Endometrial microvascular endothelial cells (primary cell): ENCODE results near the gene PPP1R8. TPM values are rescaled to one million over a fixed set of nuclear protein-coding genes. Genes with fewer than 3 reads are reported as not detected.
"Not testable (repeated sequence)": the region's sequence is repeated elsewhere in the genome, so short reads cannot be mapped to it uniquely, and the experiment has no call there.

ENCODE experiments used
- in situ Hi-C: cut with HindIII; loops from 2 replicates; pipeline ENCODE4 v1.10.0; 2017; ENCODE audit warnings: low sequenced_read_pairs, low pct_unique_long_range_greater_than_20kb; ENCODE audit errors: inconsistent ontology term
- total RNA-seq: library from RNA; depleted of rRNA; stranded (reverse); fragments of >200 nt; gene quantifications from one replicate; pipeline ENCODE4 v1.2.3, GENCODE V29; 2015; ENCODE audit errors: inconsistent ontology term

PPP1R8 gene
- total RNA-seq, result 42.6 TPM

DNA sequence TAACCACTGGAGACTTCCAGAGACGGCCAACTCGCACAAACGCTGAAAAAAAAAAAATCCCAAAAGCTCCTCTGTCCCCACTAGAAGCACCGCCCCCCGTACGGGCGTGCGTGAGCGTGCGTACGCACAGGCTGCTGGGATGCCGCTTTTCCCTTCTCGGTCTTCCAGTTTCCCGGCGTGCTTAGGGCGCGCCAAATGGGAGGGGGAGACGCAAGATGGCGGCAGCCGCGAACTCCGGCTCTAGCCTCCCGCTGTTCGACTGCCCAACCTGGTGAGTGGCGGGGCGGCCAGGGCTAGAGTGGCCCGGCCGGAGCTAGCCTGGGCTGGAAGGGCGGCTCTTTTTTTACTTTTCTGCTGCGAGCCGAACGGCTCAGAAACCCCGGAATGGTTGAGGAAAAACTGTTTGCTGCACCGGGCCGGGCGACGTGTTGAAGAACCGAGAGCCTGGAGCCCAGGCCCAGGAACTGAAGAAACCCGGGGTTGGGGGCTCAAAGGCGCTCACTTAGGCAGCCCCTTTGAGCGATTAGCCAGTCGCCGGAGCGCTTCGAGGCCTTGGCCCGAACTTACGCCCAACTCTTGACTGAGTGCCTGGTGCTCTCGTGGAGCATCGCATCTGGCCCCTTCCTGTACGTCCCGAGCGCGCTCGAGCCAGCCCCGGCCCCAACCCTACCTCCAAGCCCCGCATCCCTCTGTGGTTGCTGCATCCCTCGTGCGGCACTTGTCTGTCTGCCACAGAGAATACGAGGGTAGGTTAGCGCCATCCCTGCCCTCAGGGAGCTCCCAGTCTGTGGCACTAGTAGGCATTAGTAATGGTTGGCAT, at the start of gene PPP1R8:
Gene PPP1R8, plus strand, starts transcription at position 162 of the 820 bp plus-strand sequence. Its CDS starts 54 bp downstream, at position 216.
- in situ Hi-C loops, result no loop called here

DNA sequence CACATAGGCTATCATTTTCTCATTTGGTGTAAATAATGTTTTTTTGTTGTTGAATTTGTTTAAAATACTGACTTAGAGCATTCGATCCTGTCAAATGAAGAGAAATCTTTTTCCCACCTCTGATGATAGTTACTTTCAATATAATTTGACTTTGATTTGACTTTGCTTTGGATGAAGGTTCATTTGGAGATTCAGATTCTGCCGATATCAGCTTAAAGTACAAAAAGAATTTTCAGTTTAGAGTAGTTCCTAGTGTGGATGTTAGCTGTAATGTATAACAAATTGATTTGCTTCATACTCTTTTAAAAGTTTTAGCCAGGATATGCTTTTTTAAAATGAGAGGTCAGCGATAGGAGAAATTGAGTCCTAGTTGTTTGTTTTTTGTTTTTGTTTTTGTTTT, 47.6 kb upstream of the PPP1R8 start:
- in situ Hi-C loops, result no loop called here

DNA sequence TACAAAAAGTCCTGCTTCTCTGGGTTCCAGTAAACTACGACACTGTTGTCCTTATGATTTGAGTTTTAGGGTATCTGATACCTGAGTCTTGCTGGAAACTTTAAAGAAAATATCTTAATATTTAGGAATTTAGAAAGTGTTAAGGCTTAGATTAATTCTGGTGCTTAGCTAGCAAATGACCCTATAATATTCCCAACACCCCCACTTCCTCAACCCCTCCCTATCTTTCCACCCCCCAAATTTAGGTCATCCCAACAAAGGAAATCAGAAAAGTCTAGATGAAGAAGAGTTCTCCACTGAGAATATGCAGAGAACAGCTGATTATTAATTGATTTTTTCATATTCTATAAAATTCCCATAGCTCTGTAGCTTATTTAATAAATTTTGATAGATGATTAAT, 45.9 kb upstream of the PPP1R8 start:
- in situ Hi-C loops, result no loop called here

DNA sequence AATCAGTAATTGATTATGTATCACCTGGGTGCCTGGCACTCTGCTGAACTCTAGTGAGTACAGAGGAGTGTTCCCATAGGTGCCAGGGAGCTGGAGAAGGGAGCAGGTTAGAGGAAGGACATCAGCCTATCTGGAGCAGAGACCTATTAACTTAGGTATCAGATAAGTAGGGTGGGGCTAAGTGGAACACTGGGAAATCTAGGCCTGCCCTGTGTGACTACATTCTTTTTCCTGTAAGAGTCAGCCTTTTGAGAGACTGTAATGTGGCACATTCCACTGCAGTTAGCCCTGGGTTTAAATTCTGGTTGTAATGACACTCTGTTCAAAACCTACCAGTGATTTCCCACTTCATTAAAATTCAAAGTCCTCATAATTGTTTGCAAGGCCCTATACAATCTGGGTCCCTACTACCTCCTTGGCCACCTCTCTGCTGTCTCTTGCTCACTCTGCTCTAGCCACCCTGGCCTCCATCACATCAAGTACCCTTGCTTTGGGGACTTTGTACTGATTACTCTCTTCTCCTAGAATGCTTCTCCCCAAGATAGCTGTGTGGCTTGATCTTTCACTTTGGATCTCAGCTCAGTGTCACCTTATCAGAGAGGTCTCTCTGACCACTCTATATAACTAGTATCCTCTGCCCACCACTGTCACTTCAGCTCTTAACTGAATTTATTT, 44.7 kb upstream of the PPP1R8 start:
- in situ Hi-C loops, result no loop called here

DNA sequence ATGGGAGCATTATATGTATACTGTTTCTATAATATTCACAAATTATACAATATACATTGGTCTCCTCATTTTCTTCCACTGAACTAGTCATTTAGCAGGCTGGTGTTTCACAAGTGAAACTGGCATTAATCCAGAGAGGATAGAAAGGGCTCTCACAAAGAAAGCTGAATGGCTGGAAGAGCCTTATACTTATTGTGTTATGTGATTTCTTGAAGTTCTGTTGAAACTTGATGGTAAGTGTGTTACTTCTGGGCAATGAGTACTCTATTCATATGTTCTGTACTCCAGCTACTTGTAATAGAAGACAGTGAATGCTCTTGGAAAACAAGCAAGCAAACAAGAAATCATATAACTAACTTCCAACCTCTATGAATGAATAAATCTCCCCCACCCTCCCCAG, 42.7 kb upstream of the PPP1R8 start:
- in situ Hi-C loops, result no loop called here

DNA sequence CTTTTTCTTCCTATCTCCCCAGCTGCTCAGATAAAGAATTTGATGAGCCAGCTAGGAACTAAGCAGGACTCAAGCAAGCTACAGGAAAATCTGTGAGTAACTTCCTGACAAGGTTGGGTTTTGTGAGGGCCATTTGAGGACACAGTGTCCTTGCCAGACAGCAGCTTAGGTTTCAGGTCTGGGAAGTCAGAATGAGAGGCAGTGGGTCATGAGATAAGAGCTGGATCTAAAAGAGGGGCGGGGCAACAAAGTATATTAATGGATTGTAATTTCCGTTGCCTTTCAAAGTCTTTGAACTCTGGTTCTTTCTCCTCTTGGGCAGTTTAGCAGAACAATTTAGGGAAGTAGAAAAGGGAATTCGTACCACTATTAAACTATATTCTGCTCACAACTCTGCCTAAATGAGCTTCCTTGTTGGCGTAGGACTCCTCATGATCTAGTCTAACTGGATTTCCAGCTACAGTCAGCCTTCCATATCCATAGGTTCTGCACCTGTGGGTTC, 41.0 kb upstream of the PPP1R8 start:
- in situ Hi-C loops, result no loop called here

DNA sequence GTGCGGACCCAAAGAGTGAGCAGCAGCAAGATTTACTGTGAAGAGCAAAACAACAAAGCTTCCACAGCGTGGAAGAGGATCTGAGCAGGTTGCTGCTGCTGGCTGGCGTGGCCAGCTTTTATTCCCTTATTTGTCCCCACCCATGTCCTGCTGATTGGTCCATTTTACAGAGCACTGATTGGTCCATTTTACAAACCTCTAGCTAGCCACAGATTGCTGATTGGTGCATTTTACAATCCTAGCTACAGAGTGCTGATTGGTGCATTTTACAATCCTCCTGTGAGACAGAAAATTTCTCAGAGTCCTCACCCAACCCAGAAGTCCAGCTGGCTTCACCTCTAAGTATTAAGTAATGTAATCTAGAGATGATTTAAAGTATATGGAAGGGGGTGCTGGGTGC, 40.3 kb upstream of the PPP1R8 start:
- in situ Hi-C loops, result not testable (repeated sequence)

DNA sequence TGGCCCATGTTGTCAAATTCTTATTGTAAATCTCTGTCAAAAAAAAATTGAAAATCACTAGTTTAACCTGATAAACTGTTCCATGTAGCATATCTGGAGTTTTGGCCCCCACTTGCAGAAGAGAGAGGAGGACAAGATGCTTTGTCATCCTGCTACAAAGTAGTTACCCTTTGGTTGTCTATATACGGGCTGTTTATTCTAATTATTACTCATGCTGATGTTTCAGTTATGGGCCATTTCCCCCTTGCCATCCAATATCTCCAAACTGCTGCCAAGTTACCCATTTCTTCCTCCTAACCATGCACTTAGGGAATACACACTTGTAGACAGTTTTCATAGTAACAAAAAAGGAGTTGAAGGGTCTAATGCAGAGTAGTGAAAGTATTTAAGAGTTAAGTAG, 35.0 kb upstream of the PPP1R8 start:
- in situ Hi-C loops, result no loop called here

DNA sequence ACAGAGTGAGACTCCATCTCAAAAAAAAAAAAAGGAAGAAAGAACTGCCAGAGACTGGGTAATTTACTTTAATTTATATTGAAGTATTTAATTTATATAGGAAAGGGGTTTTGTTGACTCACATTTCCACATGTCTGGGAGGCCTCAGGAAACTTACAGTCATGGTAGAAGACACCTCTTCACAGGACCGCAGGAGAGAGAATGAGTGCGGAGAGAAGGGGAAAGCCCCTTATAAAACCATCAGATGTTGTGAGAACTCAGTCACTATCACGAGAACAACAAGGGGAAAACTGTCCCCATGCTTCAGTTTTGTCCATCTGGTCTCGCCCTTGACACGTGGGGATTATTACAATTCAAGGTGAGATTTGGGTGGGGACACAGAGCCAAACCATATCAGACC, 25.8 kb upstream of the PPP1R8 start:
- in situ Hi-C loops, result no loop called here

DNA sequence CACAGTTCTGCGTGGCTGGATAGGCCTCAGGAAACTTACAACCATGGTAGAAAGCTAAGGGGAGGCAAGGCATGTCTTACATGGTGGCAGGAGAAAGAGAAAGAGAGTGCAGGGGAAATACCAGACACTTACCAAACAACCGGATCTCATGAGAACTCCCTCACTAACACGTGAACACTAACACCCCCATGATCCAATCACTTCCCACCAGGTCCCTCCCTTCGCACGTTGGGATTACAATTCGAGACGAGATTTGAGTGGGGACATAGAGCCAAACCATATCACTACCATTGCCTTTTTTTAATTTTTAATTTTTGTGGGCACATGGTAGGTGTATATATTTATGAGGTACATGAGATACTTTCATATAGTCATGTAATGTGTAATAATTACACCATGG, 23.8 kb upstream of the PPP1R8 start:
- in situ Hi-C loops, result no loop called here

DNA sequence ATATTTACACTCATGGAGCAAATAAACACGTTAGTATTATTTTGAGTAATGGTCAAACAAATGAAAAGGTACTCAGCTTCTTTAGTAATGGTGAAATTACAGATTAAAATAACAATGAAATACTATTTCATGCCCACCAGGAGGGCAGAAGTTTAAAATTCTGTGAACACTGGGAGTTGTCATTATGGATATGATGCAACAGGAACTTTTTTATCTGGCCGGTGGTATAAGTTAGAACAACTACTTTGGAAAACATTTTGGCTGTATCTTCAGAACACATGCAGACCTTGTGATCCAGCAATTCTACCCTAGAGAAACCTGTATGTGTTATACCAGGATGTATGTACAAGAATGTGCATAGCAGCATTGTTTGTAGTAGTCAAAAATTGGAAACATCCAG, 23.2 kb upstream of the PPP1R8 start:
- in situ Hi-C loops, result no loop called here

DNA sequence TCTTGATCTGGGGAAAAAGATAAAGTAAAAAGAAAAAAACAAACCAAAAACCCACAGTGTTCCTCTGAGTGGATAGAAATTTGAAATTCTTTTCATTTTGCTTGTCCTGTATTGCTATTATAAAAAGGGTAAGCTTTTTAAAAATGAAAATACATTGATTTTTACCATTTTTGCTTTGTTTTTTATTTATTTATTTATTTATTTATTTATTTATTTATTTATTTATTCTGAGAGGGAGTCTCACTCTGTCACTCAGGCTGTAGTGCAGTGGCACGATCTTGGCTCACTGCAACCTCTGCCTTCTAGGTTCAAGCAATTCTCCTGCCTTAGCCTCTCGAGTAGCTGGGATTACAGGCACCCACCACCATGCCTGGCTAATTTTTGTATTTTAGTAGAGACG, 22.5 kb upstream of the PPP1R8 start:
- in situ Hi-C loops, result not testable (repeated sequence)

DNA sequence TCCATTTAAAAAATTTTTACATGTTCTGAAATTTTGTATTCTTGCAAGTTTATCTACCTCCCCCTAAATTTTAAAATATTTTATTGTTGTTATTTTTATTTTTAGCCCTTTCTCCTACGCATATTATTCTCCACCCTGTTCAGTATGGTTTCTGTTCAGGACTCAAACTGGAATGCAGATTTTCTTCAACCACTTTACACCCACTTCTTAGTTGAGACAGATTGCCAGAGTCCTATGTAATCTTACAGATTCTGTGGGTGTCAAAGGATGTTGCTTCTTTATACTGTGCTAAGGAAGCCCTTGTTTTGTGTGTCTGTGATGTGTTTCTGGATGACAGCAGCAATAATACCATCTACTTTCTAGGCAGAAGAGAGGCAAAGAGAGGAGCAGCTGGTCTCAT, 20.7 kb upstream of the PPP1R8 start:
- in situ Hi-C loops, result no loop called here

DNA sequence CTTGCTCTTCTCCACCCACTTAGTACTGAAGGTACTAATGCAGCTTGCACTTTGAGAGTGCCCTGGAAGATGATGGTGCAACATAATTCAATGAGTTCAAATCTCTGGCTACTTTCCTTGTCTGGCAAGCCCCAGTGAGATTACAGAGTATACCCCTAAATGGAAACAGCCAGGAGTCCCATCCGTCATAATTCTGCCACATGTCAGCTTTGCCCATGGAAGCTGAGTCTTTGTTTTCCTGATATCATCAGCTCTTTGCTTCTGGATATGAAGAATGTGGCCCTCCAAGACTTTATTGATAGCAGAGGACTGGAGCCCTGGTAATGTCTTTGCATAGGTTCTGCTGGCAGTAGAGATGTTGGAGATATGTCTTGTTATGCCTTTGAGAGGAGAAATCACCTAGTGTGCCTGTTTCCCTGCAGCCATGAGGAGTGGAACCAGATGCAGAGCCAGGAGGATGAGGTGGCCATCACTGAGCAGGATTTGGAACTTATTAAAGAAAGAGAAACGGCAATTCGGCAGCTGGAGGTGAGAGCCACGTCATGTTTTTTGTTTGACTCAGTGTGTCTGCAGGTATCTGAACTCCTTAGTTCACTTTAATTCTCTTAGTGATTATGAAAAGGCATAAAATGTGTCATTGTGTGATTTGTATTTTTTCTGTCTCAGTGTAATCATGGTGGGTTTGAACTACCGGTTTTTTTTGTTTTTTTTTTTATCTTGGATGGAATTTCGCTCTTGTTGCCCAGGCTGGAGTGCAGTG, 18.7 kb upstream of the PPP1R8 start:
- in situ Hi-C loops, result no loop called here

DNA sequence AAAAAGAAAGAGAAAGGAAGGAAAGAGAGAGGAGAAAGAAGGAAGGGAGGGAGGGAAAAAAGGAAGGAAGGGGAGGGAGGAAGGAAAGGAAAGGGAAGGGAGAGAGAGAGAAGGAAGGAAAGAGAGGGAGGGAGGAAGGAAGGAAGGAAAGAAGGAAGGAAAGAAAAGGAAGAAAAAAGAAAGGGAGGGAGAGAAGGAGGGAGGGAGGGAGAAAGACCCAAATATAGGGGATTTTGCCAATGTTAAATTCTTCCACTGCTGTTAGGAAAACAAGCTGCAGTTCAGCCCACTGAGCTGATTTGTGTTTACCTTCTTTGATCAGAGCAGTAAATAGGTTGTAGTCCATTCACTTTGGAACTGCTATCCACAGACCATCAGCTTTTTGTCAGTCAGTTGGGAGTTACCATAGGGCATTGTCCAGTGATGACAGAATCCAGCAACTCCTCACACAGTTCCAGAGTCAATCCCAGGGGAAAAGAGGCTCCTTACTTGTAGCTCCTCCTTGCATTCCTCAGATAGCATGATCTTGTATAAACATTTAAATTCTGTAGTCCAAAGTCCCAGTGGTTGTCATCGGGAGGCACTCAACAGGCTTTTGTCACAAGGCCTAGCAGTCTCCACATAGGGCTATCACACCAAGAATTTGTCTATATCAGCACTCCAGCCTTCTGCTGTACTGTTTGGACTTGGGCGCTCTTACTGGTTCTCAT, 13.5 kb upstream of the PPP1R8 start:
- in situ Hi-C loops, result no loop called here

DNA sequence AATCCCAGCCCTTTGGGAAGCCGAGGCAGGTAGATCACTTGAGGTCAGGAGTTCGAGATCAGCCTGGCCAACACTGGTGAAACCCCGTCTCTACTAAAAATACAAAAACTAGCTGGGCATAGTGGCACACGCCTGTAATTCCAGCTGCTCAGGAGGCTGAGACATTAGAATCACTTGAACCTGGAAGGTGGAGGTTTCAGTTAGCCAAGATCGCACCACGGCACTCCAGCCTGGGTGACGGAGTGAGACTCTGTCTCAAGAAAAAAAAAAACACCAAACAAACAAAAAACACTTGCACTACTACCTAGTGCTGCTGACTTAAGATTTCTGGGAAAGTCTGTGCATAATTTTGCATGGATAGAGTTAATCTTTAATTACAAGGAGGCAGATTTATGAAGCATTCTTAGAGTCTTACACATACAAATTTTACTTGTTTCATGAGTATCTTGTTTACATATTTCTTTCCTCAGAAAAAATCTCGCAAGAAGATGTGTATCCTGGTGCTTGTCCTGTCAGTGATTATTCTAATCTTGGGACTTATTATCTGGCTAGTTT, 8.7 kb upstream of the PPP1R8 start:
- in situ Hi-C loops, result no loop called here

DNA sequence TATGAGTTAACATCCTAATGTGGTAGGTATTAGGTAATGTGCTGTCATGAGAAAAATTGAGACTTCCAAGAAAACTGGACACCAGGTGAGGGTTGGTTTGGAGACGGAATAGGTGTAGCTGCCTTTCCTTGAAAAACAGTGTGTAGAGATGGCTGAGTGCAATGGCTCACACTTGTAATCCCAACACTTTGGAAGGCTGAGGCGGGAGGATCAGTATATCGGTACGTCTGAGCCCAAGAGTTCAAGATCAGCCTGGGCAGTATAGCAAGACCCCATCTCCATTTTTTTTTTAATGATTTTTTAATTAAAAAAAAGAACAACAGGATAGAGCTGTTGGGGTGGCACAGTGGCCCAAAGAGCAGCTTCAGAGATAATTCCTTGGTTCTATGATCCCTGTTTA, 6.8 kb upstream of the PPP1R8 start:
- in situ Hi-C loops, result no loop called here

DNA sequence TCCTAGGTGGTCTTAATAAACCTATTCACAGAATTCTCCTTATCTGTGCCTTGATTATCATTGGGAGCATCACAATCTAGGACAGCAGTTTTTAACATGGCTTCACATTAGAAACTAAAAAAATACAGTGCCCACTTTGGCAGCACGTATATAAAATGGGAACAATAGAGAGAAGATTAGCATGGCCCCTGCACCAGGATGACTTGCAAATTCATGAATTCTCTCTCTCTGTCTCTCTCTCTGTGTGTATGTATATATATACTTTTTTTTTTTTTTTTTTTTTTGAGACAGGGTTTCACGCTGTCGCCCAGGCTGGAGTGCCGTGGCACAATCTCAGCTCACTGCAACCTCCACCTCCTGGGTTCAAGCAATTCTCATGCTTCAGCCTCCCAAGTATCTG, 6.2 kb upstream of the PPP1R8 start:
- in situ Hi-C loops, result no loop called here
